ENCODE measurements around the gene ZNF559.

GRCh38 chr19:9309139-9309973, 14.6 kb upstream of the ZNF559 start, which contains the start of gene ZNF699:
- TF ChIP-seq CTCF (IDR thresholded peaks at IDR 0.05; ENCODE audit: insufficient read depth, low read depth, low read length) (no peak), EZH2 (IDR thresholded peaks at IDR 0.05; ENCODE audit: insufficient read depth, low read length) (no peak)
